Activated CD4-positive, alpha-beta T cell treated with anti-CD3 and anti-CD28 coated beads, Interleukin-2, amount 50 U/mL, for 4 hours (primary cell): ENCODE measurements around the gene FBXO31.

Experiments used
- DNase-seq, 2 experiments: peaks; one replicate each; pipeline ENCODE4 v3.0.0-alpha.2; 2020

Gene FBXO31

DNA sequence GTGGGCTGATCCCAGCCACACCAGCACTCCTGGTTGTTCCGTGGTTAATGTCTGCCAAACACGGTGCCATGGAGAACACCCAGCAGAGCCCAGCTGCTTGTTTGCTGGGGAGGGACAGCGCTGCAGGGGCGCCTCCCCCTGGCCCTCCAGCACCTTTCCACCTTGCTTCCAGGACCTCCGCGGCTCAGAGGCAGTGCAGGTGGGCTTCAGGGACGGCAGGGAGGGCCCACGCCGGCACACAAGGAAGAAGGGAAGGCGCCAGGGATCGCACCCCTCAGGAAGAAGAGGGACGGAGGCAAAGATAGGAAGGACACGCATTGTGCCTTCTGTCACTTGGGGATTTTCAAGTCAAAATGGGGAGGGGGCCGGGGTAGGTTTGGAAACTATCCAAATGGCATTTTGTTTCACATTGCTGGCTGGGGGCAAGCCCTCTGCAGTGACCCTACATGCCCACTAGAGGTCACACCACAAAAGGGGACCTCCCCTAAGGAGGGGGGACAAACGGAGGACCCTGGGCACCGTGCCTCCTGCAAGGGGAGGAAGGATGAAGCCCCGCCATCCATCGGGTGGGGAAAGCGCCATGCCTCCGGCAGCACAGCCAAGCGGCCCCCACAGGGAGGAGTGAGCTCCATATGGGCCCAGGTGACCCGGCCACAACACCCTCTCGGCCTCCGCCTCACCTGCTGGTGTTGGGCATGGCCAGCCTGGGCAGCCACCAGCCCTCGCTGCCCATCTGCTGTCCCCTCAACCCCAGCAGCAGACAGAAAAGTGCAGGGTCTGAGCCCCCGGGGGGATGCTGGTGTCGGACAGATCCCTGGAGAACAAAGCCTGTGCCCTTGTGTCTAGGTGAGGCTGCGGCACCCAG is 58.9 kb downstream of the FBXO31 start:
- DNase-seq: peak; percentile 27 to 30

DNA sequence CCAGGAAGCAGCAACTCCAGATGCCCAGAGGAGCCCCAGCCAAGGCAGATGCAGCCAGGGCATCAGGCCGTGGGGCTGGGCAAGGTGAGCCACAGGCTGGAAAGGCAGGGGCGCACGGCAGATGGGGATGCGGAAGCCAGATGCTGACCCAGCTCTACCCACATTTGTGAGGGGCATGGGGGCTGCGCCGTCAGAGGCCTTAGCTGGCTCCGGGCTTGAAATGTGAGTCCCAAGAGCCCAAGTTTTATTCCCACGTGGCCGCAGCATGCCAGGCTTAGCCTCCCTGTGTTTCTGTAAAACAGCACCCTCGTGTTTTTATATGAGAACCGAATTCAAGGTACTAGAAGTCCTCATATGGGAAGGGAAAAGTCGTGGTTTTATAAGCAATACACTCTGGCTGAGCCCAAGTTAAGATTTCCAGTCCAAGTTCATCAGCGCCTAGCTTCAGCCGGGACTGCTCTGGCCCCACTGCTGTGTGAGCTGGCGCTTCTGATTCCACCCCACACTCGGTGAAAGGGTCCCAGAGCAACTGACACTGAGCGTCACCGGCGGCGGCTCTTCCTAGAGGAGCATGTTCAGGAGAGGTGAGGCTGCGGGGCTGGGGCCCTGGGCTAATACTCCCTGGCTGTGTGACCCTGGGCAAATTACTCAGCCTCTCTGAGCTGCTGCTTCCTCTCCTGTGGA is 59.7 kb downstream of the FBXO31 start:
- no peak for DNase-seq

DNA sequence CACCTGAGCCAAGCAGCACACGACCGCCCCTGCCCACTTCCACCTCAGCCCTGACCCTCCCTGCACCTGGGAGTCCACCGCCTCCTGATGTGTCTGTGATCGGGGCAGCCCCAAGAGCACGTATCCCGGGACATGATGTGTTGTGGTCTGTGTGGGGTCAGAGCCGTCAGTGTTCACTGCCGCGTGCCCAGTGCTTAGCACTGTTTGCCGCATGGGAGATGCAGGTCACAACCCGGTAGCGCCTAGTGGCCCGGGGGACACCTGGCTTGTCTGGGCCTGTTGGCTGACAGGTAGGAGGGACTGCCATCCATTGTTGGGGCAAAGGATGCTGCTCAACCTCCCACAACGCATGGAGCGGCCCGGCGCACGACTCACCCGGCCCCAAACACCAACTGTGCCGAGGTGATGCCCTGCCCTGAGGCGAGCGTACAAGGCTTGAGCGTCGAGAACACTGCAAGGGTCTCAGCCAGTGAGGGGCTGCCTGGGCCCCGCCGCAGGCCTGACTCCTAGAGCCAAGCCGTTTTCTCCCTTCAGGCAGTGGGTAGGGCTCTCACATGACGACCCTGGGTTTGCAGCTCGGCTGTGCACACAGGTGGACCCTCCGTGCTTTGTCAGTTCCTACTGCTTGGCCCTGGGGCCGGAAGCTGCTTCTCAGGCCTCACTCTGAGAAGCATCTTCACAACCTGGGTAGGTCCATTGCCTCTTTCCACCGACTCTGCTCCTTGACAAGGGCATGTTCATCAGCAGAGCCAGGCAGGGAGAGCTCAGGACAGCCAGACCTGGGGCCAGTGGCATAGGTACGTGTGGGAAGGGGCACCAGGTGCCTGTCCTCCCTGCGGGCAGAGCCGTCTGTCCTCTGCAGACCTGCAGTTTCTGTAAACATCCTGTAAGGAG is 60.5 kb downstream of the FBXO31 start:
- DNase-seq: no peak

DNA sequence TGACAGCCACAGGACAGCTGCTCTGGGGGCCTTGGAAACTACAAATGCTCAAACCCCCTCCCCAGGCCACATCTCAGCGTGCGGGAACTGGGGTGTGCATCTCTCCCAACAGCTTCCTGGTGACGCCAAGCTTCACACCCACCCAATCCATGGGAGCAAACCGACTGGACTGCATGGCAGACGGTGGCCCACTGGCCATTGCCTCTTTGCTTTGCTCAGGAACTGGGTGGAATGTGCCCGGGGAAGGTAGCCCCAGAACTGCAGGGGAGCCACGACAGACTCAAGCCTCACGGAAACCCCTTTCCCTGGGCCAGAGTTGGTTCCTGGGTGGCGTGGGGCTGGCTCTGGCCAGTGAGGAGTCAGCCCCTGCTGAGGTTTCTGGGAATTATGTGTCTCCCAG is 61.2 kb downstream of the FBXO31 start:
- DNase-seq: no peak

DNA sequence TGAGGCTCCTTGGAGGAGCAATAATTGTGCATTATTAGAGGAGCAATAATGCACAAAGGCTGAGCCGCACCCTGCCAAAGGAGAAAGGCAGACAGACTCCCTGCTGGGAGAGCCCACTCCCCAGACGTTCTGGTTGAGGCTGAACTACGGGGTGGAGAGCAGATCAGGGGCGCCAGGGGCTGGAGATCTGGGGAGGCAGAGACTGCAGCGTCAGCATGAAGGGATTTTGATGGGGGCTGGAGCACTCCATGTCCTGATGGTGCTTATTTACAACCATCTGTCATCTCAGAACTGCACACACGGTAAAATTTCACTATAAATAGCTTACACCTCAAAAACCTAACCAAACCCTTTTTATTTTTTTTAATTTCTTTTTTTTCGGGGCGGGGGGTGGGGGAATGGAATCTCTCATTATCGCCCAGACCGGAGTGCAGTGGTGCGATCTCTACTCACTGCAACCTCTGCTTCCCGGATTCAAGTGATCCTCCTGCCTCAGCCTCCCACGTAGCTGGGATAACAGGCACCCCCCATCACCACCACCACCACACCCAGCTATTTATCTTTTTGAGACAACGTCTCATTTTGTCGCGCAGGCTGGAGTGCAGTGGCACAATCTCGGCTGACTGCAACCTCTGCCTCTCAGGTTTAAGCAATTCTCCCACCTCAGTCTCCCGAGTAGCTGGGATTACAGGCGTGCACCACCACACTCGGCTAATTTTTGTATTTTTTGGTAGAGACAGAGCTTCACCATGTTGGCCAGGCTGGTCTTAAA is 62.1 kb downstream of the FBXO31 start:
- no peak for DNase-seq

DNA sequence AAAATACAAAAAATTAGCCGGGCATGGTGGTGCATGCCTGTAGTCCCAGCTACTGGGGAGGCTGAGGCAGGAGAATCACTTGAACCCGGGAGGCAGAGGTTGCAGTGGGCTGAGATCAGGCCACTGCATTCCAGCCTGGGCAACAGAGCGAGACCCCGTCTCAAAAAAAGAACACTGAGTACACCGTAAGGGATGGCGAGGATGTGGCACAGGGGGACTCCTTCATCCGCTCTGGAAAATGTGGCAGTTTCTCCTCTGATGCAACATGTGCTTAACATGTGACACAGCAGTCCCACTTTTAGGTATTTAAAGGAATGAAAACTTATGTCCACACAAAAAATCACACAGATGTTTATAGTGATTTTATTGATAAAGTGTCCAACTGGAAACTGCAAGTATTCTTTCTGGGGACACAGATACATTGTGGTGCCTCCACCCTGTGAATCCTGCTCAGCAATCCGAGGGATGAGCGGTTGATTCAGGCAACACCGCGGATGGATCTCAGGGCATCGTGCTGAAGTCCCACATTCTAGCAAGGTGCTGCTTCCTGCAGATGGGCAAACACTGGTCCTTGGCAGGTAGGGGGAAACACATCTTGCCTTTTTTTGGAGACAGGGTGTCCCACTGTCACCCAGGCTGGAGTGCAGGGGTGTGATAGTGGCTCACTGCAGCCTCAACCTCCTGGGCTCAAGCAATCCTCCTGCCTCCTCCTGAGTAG is 62.9 kb downstream of the FBXO31 start:
- DNase-seq: no peak

DNA sequence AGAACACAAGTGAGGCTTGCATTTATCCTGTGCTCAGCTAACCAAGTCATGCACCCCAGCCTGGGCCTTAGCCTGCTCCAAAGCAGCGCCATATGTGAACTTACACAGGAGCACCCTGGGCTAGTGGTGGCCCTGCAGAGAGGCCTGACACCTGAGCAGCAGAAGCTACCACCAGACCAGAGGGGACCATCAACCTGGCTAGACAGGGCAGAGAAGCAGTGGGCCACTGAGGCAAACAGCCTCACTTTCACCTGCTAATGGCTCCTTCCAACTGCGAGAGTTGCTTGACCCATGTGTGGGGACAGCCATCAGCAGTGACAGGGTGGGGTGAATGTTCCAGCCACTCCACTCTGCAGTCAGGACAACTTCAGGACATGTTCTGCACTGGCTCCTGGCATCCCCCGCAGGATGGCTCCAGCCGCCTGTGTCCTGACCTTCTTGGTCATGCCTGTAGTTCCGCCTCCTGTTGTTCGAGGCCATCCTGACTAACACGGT is 63.5 kb downstream of the FBXO31 start:
- DNase-seq: no peak

DNA sequence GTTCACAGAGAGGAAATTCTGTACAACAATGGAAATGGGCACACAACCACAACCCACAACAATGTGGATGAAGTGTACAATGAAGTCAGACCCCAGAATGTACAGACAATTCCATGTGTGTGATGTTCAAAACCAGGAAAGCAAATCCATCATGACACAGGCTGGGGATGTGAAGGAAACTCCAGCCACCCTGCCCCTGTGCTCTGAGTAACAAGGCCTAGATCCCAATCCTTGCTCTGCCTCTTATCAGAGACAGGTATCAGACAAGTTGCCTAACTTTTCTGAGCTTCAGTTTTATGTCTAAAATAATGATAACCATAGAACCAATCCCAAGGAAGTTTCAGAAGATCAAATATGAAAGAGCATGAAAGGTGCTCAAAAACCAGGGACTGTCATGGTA is 64.6 kb downstream of the FBXO31 start:
- DNase-seq: no peak

DNA sequence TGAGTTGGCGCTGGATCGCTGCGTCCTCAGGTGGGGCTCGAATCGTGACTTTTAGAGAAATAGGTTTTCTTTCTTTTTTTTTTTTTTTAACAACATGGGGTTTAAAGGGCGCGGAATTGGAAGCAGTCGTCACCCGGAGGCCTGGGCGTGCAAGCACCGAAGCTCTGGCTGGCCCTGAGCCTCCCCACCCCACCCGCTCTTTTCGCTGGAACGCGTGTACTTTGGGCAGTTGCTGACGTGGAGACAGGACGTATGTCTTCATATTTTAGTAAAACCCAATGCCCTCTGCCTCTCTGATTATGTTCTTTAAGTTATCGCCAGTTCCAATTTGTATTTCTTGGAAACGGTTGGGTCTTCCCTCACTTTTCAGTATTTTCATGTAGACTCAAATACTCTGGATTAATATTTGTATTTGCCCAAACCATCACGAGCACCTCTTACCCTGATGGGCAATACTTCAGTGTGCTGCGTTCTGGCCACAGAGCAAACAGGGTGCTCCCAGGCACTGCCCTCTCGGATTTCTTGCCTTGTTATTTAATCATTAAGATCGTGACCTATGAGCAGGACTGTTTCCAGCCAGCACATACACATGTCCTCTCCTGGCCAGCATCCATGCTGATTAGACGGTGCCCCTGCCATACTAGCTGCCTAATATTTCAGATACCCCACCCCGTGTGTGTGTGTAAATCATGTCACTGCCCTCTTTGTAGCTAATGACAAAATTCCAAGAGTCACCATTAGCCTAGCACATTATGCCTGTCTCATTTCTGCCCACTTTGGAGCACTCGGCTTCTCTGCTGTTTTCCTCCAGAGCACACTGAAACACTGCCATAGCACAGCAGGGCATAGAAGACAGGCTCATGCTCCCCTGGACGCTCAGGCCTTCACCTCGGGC is 65.6 kb downstream of the FBXO31 start:
- DNase-seq: peak in 1 of 2 experiments; percentile 29

DNA sequence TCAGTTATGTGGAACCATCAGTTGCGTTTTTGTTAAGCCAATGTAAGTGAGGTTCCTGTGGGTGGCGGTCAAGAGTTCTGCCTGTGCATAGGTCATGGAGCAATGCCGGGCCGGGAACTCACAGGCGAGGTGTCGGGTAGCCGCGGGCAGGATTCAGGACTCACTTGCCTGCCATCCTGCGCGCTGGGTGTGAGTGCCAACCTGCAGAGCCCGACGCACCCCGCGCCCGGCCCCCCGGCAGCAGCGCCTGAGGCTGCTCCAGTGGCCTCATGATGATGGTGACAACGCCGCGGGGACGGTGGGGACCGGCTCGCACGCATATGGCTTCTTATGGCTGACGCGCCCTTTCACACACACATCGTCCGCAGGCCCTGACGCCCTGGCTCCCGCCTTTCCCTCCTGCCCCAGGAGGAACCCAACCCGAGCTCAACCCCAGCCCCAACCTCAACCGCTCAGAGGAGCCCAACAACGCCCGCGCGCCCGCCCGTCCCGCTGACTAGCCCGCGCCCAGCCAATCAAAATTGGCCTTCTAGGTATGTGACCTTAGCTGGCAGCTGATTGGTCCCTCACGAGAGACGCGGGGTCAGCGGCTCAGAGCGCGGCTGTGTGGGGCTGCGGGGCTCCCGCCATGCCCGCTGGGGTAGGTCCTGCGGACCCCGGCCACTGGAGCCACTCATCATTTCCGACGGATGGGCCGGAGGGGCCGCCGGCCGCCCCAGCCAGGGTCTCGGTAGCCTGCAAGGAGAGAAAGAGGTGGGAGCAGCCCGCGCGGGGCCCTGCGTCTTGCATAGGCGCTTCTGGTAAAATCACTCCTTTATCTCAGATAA is 66.4 kb downstream of the FBXO31 start, which contains the start of gene C16orf95:
Gene C16orf95 (minus strand): TSS at position 470 of the 827 bp plus-strand sequence. CDS start 150 bp downstream, at position 320.
- DNase-seq: peak; percentile 94 to 96

DNA sequence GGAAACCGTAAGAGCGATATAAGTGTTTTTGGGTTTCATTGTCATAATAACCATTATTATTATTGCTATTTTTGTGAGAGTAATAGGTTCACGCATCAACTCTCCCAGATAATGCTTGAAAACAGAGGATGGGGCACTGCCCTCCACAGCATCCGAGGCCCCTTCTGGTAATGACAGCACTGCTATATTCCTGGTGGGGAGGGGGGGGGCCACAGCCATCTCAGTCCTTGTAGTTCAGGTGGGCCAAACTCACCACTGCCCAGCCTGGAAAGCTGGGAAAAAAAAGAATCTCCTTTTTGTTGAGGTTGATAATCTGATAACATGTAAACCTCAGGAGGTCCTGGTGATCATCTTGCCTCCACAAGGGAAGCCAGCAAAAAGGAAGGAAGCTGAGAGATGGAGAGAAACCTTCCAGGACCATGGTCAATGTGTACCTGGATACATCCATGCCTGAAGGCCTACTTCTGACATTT is 67.1 kb downstream of the FBXO31 start:
- no peak for DNase-seq

DNA sequence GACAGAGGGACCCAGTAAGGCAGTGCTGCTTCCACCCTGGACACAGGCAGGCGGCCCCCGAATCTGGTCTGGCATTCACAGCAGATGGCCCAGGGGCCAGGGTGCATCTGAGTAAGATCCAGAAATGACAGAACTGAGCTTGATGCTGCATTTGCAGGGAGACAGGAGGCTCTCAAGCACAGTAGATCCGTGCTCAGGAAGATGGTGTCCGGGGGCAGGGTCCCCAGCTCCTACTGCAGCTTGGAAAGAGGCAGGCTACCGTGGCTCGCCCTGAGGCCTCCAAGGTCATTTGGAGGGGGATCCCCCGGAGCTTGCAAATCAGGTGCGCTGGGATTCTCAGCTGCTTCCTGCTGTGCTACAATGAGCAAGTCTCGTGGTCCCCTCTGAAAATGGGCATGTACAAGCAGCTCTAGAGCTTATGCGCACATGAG is 68.6 kb downstream of the FBXO31 start:
- DNase-seq: no peak

DNA sequence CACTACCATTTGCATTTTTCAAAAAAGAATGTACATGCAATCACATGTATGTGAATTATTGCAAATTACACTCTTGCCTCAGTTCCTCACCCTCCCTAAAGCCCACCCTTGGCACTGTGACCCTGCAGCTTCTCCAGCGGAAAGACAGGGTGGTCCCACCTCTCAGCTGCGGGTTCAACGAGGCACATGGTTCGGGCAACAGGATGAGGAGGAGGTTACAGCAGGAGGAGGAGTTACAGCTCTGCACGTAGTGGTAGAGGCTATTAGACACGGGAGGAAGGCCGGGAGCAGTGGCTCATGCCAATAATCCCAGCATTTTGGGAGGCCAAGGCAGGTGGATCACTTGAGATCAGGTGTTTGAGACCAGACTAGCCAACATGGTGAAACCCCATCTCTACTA is 71.6 kb downstream of the FBXO31 start:
- no peak for DNase-seq

DNA sequence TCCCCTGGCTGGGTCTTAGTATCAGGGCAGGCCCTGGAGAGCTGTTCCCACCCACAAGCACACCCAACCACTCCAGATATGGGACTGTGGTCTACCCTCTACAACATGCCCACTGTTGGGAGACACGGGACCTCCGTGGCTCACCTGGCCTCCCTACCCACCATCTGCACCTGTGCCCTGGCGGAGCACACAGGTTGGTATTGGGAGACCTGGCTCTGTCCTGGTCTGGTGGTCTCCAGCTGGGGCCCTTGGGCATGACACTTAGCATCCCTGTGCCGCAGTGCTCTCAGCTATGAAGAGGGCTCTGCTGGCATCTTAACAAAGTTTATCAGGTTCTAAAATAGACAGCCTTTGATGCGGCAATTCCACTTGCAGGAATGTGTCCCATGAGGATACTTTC is 72.2 kb downstream of the FBXO31 start:
- no peak for DNase-seq

DNA sequence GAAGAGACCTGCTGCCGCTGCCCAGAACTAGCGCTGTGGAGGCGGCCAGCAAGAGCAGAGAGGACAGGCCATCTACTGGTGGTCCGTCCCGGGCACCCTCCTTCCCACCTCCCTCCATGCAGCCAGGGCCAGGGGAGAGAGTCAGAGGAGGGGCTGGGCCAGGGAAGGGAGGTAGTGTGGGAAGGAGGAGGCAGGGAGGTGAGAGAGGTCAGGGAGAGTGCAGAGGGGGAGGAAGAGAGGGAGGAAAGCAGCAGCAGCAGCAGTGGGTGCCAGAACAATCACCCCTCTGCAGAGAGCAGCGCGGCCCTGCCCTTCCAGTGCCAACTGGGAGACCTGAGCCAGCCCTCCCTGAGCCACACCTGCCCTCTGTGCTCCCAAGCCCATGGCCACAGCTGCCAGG is 73.0 kb downstream of the FBXO31 start:
- no peak for DNase-seq

DNA sequence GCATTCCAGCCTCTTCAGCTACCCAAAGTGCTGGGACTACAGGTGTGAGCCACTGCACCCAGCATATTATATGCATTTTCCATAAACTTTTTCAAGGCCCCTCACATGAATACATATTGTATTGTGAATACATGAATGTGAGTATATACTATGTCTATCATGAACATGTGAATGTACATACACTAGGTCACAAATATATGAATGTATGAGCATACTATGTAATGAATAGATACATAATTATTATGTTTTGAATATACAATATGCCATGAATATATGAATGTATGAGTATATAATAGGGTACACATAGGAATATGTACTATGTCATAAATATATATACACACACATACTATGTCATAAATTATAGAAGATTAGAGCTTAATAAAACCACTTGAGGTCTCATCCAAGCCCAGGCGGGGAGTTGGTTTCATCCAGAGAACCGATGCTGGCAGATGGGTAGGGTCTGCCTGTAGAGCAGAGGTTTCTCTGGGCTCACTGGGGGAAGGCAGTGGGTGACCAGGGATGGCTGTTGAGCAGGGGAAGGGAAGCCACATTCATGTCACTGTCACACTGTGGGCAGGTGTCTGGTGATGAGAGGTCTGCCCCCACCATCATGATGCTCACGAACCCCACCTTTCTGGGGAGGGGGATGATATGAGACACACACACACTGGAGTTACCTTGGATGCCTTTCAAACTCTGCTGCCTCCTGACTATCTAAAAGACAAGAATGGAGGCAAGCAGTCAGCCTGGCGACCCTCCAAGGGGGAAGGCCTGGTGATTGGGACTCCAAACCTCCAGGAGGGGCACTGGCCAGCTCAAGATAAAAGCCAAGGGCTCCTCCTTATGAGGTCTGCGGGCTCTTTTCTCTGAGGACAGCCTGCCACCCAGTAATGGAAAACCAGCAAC is 73.7 kb downstream of the FBXO31 start:
- no peak for DNase-seq

DNA sequence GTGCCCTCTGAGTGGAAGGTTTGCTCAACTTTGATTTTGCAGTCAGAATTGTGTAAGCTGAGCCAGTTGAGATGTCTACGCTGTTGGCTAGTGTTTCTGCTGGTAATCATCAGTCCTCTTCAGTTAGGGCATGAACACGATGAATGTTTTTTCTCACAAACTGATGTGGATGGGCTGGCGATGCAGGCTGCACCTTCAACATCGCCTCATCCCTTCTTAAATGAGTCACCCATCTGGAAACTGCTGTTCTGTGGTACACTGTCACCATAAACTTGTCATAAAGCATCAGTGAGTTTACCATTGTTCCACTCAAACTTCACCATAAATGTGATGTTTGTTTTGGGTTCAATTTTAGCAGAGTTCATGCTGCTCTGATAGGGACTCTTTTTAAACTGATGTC is 74.8 kb downstream of the FBXO31 start:
- no peak for DNase-seq

DNA sequence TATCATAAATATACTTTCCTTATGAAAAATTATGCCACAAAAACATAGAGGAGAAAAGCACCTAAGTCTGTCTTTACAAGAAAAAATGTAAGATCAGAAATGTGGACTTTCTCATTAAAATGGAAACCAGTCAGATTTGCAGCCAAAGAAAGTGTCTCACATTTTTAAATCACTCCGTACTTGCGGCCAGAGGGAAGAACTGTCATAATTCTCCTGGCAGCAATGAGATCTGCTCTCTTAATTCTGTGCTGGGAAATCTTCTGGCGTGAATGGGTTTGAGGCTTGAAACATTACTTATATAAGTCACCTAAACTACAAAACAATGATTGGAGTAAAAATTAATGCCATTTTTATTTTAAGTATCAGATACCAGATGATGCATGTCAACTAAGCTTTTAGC is 77.1 kb downstream of the FBXO31 start:
- no peak for DNase-seq
